ENCODE data around the gene IGDCC3.

DNA sequence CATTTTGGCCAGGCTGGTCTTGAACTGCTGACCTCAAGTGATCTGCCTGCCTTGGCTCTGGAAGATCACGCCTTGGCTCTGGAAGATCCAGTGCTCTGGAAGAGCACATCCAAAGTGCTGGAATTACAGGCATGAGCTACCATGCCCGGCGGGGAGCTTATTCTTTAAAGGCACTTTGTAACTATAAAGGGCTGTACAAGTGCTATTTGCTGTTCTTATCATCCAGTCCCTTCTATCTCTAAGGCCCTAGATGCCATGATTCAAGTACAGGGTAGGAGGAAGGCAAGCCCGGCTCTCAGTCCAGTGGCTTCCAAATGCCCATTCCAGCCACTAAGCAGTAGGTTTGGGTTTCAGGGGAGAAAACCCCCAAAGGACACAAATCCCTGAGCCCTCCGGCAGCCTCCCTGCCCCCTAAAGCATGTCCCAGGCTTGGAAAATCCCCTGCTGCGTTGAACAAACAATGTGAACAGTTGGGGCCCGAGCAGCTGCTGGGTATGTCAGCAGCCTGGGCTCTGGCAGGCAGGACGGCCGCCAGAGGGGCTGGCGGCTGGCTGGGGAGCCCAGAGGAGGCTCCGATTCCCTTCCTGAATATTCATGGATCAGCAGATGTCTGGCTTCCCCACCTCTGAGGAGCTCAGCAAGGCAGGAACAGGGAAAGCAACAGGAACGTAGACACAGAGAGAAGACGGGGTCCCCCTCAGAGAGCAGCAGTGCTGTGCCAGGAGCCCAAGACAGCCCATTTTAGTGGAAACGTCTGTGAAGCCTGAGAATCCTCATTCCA, 37.2 kb upstream of the IGDCC3 start:
- TF ChIP-seq YY1 (IDR thresholded peaks at IDR 0.05; ENCODE audit: insufficient read depth, insufficient read length) (no peak), ZNF274 (IDR thresholded peaks at IDR 0.05; ENCODE audit: low read depth, low read length) (no peak), SUZ12 (IDR thresholded peaks at IDR 0.05; ENCODE audit: extremely low read depth, insufficient read depth, insufficient read length) (no peak)
